MM.1S (cell line): ENCODE data around the gene AKR1A1.

ENCODE experiments used
- DNase-seq: peaks from one replicate; pipeline ENCODE4 v3.0.0-alpha.2; 2015
- H2AFZ ChIP-seq: fragments of 300-600 bp; sonication (generic); 2 replicates; pipeline ENCODE4 v1.6.0; 2016; ENCODE audit warnings: antibody characterized with exemption, low read length
- H3F3A ChIP-seq: fragments of 300-600 bp; sonication (generic); 2 replicates; pipeline ENCODE4 v1.6.1; 2016; ENCODE audit warnings: mild to moderate bottlenecking, antibody characterized with exemption, low read length, moderate library complexity, mixed read lengths; ENCODE audit not compliant: insufficient read depth
- H3K27ac ChIP-seq: fragments of 300-600 bp; sonication (generic); 2 replicates; pipeline ENCODE4 v1.5.1; 2016; ENCODE audit warnings: mild to moderate bottlenecking, low read length
- H3K27me3 ChIP-seq: fragments of 300-600 bp; sonication (generic); replicated peaks from 2 replicates; pipeline ENCODE4 v1.6.0; 2016; ENCODE audit warnings: low read length; ENCODE audit not compliant: insufficient read depth
- H3K36me3 ChIP-seq: fragments of 300-600 bp; sonication (generic); replicated peaks from 2 replicates; pipeline ENCODE4 v1.6.1; 2016; ENCODE audit warnings: mild to moderate bottlenecking, low read length, mixed read lengths; ENCODE audit not compliant: insufficient read depth
- H3K4me1 ChIP-seq: fragments of 300-600 bp; sonication (generic); 2 replicates; pipeline ENCODE4 v1.6.1; 2016; ENCODE audit warnings: low read length, mixed read lengths
- H3K4me2 ChIP-seq: fragments of 300-600 bp; sonication (generic); 2 replicates; pipeline ENCODE4 v1.6.0; 2016; ENCODE audit warnings: low read depth, low read length
- H3K4me3 ChIP-seq: fragments of 300-600 bp; sonication (generic); 2 replicates; pipeline ENCODE4 v1.5.1; 2016; ENCODE audit warnings: low read length, mixed read lengths
- H3K79me2 ChIP-seq: fragments of 300-600 bp; sonication (generic); 2 replicates; pipeline ENCODE4 v1.6.1; 2016; ENCODE audit warnings: mixed run types, low read length, mixed read lengths
- H3K9ac ChIP-seq: fragments of 300-600 bp; sonication (generic); 2 replicates; pipeline ENCODE4 v1.6.1; 2016; ENCODE audit warnings: low read length, mixed read lengths
- H3K9me2 ChIP-seq: fragments of 300-600 bp; sonication (generic); replicated peaks from 2 replicates; pipeline ENCODE4 v1.6.1; 2016; ENCODE audit warnings: mild to moderate bottlenecking, low read length, mixed read lengths; ENCODE audit not compliant: insufficient read depth
- H3K9me3 ChIP-seq: fragments of 300-600 bp; sonication (generic); replicated peaks from 2 replicates; pipeline ENCODE4 v1.6.1; 2016; ENCODE audit warnings: mild to moderate bottlenecking, low read length, mixed read lengths; ENCODE audit not compliant: insufficient read depth
- H4K20me1 ChIP-seq: fragments of 300-600 bp; sonication (generic); 2 replicates; pipeline ENCODE4 v1.6.1; 2016; ENCODE audit warnings: mild to moderate bottlenecking, low read length, moderate library complexity, mixed read lengths; ENCODE audit not compliant: insufficient read depth
- EZH2 ChIP-seq: fragments of 300-600 bp; sonication (generic); optimal IDR thresholded peaks from 2 replicates; pipeline ENCODE3; 2017; ENCODE audit warnings: low read depth, mild to moderate bottlenecking, antibody characterized with exemption, low read length, mixed read lengths
- EZH2phosphoT487 ChIP-seq: fragments of 300-600 bp; sonication (generic); IDR thresholded peaks from 2 replicates; pipeline ENCODE4 v1.6.1; 2018; ENCODE audit warnings: antibody characterized with exemption, low read length
- TF ChIP-seq, protein P1 (sequence below): fragments of 300-600 bp; sonication (generic); IDR thresholded peaks from 2 replicates; pipeline ENCODE4 v1.5.1; 2016; ENCODE audit warnings: antibody characterized with exemption, low read length, mixed read lengths

Gene AKR1A1

DNA sequence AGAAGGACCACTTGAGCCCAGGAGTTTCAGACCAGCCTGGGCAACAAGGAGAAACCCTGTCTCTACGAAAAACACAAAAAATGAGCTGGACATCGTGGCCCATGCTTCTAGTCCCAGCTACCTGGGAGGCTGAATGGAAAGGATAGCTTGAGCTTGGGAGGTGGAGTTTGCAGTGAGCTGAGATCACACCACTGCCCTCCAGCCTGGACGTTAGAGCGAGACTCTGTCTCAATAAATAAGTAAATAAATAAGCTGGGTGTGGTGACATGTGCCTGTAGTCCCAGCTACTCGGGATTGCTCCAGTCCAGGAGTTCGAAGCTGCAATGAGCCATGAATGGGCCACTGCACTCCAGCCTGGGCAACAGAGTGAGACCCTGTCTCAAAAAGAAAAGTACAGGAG is 3.6 kb downstream of the AKR1A1 start:
- no peaks in the 10 kb centered on the region; the same call in 1 of the 2 replicates for H4K20me1 ChIP-seq
- no peak overlapping the region for H3K9ac ChIP-seq
- peaks cover 11% of the 10 kb centered on the region for H3F3A ChIP-seq
- peaks cover 8% of the 10 kb centered on the region for H3K4me1 ChIP-seq
- no peak overlapping the region for H3K27ac ChIP-seq
- no peaks in the 10 kb centered on the region for H3K9me3 ChIP-seq
- no peaks in the 10 kb centered on the region for H3K36me3 ChIP-seq
- H3K4me2 ChIP-seq = no peak overlapping the region
- H3K9me2 ChIP-seq = no peaks in the 10 kb centered on the region
- TF ChIP-seq, protein P1, sequence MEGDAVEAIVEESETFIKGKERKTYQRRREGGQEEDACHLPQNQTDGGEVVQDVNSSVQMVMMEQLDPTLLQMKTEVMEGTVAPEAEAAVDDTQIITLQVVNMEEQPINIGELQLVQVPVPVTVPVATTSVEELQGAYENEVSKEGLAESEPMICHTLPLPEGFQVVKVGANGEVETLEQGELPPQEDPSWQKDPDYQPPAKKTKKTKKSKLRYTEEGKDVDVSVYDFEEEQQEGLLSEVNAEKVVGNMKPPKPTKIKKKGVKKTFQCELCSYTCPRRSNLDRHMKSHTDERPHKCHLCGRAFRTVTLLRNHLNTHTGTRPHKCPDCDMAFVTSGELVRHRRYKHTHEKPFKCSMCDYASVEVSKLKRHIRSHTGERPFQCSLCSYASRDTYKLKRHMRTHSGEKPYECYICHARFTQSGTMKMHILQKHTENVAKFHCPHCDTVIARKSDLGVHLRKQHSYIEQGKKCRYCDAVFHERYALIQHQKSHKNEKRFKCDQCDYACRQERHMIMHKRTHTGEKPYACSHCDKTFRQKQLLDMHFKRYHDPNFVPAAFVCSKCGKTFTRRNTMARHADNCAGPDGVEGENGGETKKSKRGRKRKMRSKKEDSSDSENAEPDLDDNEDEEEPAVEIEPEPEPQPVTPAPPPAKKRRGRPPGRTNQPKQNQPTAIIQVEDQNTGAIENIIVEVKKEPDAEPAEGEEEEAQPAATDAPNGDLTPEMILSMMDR = no peak
- TF ChIP-seq EZH2phosphoT487 (no peak), EZH2 (no peak)
- no peak overlapping the region for H2AFZ ChIP-seq
- H3K79me2 ChIP-seq = peaks cover 74% of the 10 kb centered on the region
- no peak for DNase-seq
- H3K4me3 ChIP-seq = no peak overlapping the region
- no peaks in the 10 kb centered on the region for H3K27me3 ChIP-seq

DNA sequence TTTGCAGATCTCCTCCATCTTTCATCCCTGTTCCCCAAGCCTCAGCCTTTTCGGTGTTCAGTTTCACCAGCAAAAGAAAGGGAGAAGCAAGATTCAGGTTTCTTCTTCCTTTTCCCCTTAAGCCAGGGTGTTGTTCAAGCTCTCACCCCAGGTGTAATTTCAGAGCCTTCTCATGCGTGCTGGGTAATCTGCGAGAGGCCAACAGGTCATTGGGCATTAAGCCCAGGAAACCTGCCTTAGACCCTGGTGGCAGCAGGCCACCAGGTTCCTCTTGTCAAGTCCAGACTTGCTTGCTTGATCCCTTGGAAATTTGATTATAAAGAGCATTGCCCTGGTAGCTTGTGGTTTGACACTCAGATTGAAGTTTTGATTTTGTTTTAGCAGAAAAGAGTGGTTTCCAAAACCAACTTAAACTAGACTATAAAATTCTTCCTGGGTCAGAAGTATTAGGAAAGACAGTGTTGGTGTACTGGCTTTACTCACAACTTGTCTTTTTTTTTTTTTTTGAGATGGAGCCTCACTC is 6.9 kb downstream of the AKR1A1 start:
- Histone ChIP-seq H3K4me2 (no peak overlapping the region), H3K27ac (no peak overlapping the region), H3K9ac (no peak overlapping the region)

DNA sequence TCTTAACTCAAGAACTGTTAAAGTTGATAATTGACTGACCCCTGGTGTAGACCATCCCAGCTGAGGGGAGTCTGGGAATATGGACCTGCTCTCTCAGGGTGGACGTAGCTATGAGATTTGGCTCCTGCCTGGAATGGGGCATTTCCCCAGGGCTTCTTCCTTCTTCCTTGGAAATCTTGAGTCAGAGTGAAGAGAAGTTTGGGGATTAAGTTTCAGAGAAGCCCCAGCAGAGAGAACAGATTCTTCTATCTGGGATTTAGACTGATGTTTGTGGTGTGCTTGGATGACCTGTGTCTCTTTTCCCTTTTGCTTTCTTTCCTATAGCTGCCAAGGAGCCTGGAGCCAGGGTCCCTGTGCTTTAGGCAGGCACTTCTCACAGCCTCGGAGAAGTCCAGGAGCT is 13.2 kb downstream of the AKR1A1 start:
- Histone ChIP-seq H3K79me2 (peaks cover 44% of the 10 kb centered on the region), H3K9me3 (no peaks in the 10 kb centered on the region), H3K4me2 (no peak overlapping the region), H3K4me1 (no peaks in the 10 kb centered on the region), H3K4me3 (no peak overlapping the region), H3K27ac (no peak overlapping the region), H2AFZ (no peak overlapping the region), H4K20me1 (no peaks in the 10 kb centered on the region), H3K27me3 (no peaks in the 10 kb centered on the region), H3F3A (peaks cover 6% of the 10 kb centered on the region), H3K9ac (no peak overlapping the region), H3K9me2 (no peaks in the 10 kb centered on the region), H3K36me3 (no peaks in the 10 kb centered on the region; the same call in 1 of the 2 replicates)
- no peak for DNase-seq
- TF ChIP-seq, protein P1 = no peak
- no peak for TF ChIP-seq EZH2phosphoT487

More for the DNA sequence above, 6.9 kb downstream of the AKR1A1 start:
- TF ChIP-seq, protein P1 = no peak
- no peak for TF ChIP-seq EZH2phosphoT487
- TF ChIP-seq EZH2 = no peak
- Histone ChIP-seq H3K27me3 (no peaks in the 10 kb centered on the region), H2AFZ (no peak overlapping the region), H4K20me1 (no peaks in the 10 kb centered on the region; the same call in 1 of the 2 replicates), H3K79me2 (peaks cover 83% of the 10 kb centered on the region), H3K4me3 (no peak overlapping the region), H3F3A (peaks cover 4% of the 10 kb centered on the region; the same call in 1 of the 2 replicates), H3K9me2 (no peaks in the 10 kb centered on the region), H3K4me1 (peaks cover 2% of the 10 kb centered on the region), H3K9me3 (no peaks in the 10 kb centered on the region), H3K36me3 (no peaks in the 10 kb centered on the region; the same call in 1 of the 2 replicates)
- DNase-seq = no peak
